C4-2B (cell line): ENCODE results near the gene LRRC3B.

ENCODE experiments used
- H3K27ac ChIP-seq: fragments of 450-650 bp; 2 replicates; pipeline ENCODE4 v1.5.1; 2017
- CTCF ChIP-seq: fragments of 450-650 bp; conservative IDR thresholded peaks from 2 replicates; pipeline ENCODE4 v1.5.1; 2017; ENCODE audit warnings: mild to moderate bottlenecking
- ZFX ChIP-seq: fragments of 450-650 bp; IDR thresholded peaks from 2 replicates; pipeline ENCODE4 v1.6.1; 2017

LRRC3B gene

GRCh38 chr3:26634601-26635000, 12.0 kb downstream of the LRRC3B start:
- H3K27ac ChIP-seq = no peak overlapping the region

GRCh38 chr3:26636096-26636727, 13.6 kb downstream of the LRRC3B start:
- TF ChIP-seq ZFX = no peak
- TF ChIP-seq CTCF = no peak
- no peak overlapping the region for H3K27ac ChIP-seq

More at GRCh38 chr3:26634601-26635000, 12.0 kb downstream of the LRRC3B start:
- TF ChIP-seq CTCF = no peak
- TF ChIP-seq ZFX = no peak

DNA sequence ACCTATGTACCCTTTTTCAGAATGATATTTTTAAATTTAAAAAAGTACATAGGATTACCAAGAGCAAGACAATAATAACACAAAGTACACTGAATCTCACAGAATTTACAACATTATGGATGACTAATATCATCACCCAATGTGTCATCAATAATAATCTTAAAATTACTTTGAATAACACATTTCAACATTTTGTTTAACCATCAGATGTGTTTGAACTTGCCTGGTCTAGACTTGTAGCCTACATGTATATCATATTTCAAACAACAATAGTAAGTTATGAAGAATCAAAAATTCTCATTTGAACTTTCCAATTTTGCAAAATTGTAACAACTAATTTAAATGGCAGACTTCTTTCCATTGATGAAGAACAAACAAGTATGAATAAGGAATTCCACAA, 15.1 kb downstream of the LRRC3B start:
- TF ChIP-seq ZFX = no peak
- no peak for TF ChIP-seq CTCF
- H3K27ac ChIP-seq = no peak overlapping the region

DNA sequence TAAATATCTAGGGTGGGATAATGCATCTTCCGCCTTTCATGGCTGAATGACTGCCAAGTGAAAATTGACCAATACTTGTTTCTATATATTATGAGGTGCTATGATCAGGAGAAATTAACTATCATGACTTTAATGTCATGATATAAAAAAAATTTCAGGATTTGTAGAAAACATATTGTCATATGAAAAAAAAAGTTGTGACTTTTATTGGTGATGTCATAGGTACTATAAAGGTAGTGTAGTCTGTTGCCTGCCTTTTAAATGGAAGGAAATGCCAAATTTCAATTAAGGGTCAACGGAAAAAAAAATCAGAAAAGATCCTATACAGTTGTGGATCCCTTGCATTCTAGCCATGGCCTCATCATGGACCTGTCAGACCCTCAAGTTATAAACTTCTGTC, 15.5 kb downstream of the LRRC3B start:
- TF ChIP-seq CTCF = no peak
- no peak for TF ChIP-seq ZFX
- no peak overlapping the region for H3K27ac ChIP-seq

GRCh38 chr3:26639339-26639738, 16.8 kb downstream of the LRRC3B start:
- H3K27ac ChIP-seq = no peak overlapping the region
- no peak for TF ChIP-seq ZFX
- no peak for TF ChIP-seq CTCF

GRCh38 chr3:26647078-26647477, 24.5 kb downstream of the LRRC3B start:
- TF ChIP-seq CTCF (no peak), ZFX (no peak)
- H3K27ac ChIP-seq = no peak overlapping the region

DNA sequence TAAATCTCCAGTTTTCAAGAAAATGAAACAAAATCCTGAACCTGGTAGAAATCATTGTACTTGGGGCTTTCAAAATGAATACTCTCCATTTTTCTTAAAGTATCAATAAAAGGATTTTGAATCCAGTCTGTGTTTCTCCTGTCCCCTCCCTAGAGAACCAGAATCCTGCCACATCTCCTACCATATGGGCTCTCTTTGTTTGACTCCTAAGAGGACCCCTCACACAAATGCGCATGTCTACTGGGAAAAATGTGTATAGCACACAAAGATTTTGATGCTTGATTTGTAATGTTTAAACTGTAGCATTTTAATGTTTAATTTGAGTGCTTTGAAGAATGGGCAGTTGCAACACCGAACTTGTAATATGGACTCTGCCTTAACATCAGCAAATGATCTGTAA, 25.9 kb downstream of the LRRC3B start:
- TF ChIP-seq ZFX = no peak
- no peak for TF ChIP-seq CTCF
- H3K27ac ChIP-seq = no peak overlapping the region
